Osteocyte (in vitro differentiated cells): ENCODE data around the gene OST4. TPM values are rescaled to one million over a fixed set of nuclear protein-coding genes. Genes with fewer than 3 reads are reported as not detected.

ENCODE experiments used
- DNase-seq: peaks from one replicate; pipeline ENCODE4 v3.0.0; 2021; ENCODE audit warnings: mixed read lengths; ENCODE audit not compliant: unreplicated experiment; ENCODE audit errors: extremely low spot score
- H3K27ac Mint-ChIP-seq: one replicate; pipeline ENCODE4 v1.8.0; 2021; ENCODE audit warnings: mild to moderate bottlenecking, mixed read lengths; ENCODE audit not compliant: unreplicated experiment
- H3K27me3 Mint-ChIP-seq: one replicate; pipeline ENCODE4 v1.8.0; 2021; ENCODE audit warnings: mixed read lengths; ENCODE audit not compliant: unreplicated experiment
- H3K36me3 Mint-ChIP-seq: one replicate; pipeline ENCODE4 v1.8.0; 2021; ENCODE audit warnings: mixed read lengths; ENCODE audit not compliant: unreplicated experiment
- H3K4me1 Mint-ChIP-seq: one replicate; pipeline ENCODE4 v1.8.0; 2021; ENCODE audit warnings: mixed read lengths; ENCODE audit not compliant: unreplicated experiment
- H3K4me3 Mint-ChIP-seq: one replicate; pipeline ENCODE4 v1.8.0; 2021; ENCODE audit warnings: mild to moderate bottlenecking, moderate library complexity, mixed read lengths; ENCODE audit not compliant: unreplicated experiment
- H3K9me3 Mint-ChIP-seq: one replicate; pipeline ENCODE4 v1.8.0; 2021; ENCODE audit warnings: mixed read lengths; ENCODE audit not compliant: unreplicated experiment
- total RNA-seq: library from RNA; stranded (reverse); gene quantifications from 2 replicates; pipeline ENCODE4 v1.2.1, GENCODE V29; 2021
- TF ChIP-seq, protein P1 (sequence below): fragments of 200-600 bp; sonication (generic); IDR thresholded peaks from 2 replicates; pipeline ENCODE4 v1.5.0; 2021; ENCODE audit warnings: antibody characterized with exemption, mild to moderate bottlenecking, moderate library complexity

Gene OST4
- total RNA-seq, 1 donor from 2014 or later = 380 TPM

DNA sequence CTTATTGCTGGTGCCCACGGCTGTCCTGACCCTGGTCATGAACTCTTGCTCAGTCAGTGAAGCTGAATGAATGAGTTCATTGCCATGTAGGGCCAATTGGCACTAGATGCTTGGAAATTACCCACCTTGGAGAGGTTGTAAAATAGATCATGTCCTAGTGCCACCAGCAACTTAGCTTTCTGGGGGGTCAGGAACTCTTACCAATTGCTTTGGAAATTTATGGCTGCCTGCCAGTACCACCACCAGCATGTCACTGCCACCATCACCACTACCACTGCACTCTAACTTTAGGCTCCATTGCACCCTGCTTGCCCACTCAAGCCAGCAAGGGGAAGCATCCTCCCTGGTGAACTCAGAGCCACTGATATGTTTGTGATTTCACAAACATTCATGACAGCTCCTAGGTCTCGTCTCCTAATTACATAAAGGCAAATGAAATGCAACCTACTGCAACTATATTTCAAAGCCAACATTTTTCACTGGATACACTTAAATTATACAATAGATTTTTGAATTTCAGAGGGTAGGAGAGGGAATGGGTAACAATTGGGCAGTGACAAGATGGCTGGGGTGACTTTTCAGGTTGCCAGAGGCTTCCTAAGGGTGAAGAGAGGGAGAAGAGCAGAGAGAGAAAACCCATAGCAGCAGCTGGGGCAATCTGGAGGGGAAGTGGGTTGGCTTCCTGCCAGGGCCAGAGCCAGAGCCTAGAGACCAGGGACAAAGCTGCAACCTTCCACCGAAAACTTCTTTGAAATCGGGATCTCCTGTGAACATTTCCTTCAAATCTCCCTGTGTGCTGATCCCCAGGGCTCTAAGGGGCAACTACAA lies 3.5 kb upstream of the OST4 start:
- Mint-ChIP-seq H3K36me3 (no peaks in the 10 kb centered on the region), H3K4me3 (no peak overlapping the region), H3K9me3 (no peaks in the 10 kb centered on the region), H3K27ac (peak overlapping the region; percentile 8), H3K4me1 (peaks cover 75% of the 10 kb centered on the region), H3K27me3 (no peaks in the 10 kb centered on the region)
- TF ChIP-seq, protein P1, sequence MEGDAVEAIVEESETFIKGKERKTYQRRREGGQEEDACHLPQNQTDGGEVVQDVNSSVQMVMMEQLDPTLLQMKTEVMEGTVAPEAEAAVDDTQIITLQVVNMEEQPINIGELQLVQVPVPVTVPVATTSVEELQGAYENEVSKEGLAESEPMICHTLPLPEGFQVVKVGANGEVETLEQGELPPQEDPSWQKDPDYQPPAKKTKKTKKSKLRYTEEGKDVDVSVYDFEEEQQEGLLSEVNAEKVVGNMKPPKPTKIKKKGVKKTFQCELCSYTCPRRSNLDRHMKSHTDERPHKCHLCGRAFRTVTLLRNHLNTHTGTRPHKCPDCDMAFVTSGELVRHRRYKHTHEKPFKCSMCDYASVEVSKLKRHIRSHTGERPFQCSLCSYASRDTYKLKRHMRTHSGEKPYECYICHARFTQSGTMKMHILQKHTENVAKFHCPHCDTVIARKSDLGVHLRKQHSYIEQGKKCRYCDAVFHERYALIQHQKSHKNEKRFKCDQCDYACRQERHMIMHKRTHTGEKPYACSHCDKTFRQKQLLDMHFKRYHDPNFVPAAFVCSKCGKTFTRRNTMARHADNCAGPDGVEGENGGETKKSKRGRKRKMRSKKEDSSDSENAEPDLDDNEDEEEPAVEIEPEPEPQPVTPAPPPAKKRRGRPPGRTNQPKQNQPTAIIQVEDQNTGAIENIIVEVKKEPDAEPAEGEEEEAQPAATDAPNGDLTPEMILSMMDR = no peak
- DNase-seq = no peak

DNA sequence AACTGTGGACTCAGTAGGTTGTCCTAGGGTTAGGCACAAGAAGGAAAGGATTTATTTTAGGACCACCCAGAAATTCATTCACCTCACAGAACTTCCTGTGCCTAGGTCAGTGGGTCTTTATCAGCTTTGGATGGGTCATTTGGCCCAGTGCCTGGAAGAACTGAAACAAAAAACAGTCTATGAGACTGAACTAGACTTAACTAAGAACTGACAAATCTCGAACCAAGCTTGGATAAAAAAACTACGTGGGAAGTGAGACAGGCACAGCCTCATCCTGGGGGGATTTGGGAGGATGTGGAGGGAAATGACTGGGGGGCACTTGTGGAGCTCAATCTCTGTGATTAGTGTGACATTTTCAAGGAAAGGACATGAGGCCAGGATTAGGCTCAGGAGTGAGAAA lies 2.3 kb upstream of the OST4 start:
- TF ChIP-seq, protein P1 = no peak
- Mint-ChIP-seq H3K27ac (peak overlapping the region; percentile 44), H3K4me3 (no peak overlapping the region), H3K27me3 (no peaks in the 10 kb centered on the region), H3K9me3 (no peaks in the 10 kb centered on the region), H3K36me3 (peaks cover 9% of the 10 kb centered on the region), H3K4me1 (peaks cover 78% of the 10 kb centered on the region)
- no peak for DNase-seq

DNA sequence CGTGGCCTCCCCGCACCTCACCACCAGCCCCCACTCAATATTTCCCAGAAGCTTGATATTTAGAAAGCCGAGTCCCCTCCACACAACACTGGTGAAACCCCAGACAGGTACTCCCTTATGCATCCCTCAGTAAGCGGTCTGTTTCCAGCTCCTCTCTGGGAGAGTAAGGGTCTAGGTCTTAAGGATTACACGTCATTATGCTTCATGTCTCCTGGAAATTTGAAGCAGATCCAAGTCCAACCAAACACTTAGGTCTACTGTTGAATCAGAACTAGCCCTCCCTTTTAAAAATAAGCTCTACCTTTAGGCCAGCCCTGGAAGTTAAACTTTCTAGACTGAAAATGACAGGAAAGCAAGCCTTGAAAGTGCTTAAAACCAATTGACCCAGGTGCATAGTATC lies 1.5 kb upstream of the OST4 start:
- H3K27me3 Mint-ChIP-seq = no peaks in the 10 kb centered on the region
- peak overlapping the region; percentile 77 for H3K4me3 Mint-ChIP-seq
- TF ChIP-seq, protein P1 = no peak
- peaks cover 14% of the 10 kb centered on the region for H3K36me3 Mint-ChIP-seq
- peak overlapping the region; percentile 99 for H3K27ac Mint-ChIP-seq
- H3K4me1 Mint-ChIP-seq = peaks cover 76% of the 10 kb centered on the region
- DNase-seq = no peak
- H3K9me3 Mint-ChIP-seq = no peaks in the 10 kb centered on the region

DNA sequence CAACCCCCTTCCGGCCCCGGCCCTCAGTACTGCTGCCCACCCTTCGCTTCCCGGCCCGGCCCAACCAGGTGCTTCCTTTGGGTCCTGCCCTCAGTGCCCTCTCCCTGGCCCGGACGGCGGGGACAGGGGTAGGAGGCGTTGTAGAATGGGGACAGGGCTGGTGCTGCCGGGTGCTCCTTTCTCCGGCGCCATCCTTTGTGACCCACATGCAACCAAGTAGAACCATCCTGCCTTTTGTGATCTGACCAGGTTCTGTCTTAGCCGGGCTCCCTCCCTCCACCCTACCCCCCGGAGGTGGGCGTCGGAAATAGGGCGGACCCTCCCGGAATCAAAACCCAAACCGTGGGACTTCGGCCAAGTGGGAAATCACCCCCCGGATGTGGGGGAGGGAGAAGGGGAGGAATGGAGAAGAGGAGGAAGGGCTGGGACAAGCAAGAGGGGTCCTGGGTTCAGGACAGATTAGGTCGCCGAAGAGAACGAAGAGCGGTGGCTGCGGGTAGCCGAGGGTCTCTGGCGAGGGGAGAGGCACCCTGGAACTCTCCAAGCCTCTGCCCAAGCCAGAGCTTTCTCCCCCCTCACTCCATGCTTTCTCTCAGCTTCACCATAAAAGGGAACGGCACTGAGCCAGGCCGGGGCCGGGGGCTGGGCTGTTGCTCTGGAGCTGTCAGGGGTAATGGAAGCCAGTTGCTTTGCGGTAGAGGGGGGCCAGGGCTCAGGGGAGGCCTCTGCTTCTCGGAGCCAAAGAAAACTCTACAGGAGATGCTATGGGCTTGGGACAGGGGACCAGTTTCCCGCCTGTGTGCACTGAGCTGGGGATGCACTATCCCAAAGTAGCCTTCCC lies 756 bp upstream of the OST4 start:
- DNase-seq = no peak
- Mint-ChIP-seq H3K27me3 (no peaks in the 10 kb centered on the region), H3K9me3 (no peaks in the 10 kb centered on the region), H3K4me3 (peak overlapping the region; percentile 77), H3K27ac (peak overlapping the region; percentile 99), H3K36me3 (peaks cover 14% of the 10 kb centered on the region), H3K4me1 (peaks cover 69% of the 10 kb centered on the region)
- TF ChIP-seq, protein P1 = no peak
